HS-5 (cell line): ENCODE measurements around the gene EXOC6.

Experiments
- DNase-seq: peaks from one replicate; pipeline ENCODE4 v3.0.0-alpha.2; 2012; ENCODE audit warnings: low read depth

Gene EXOC6

GRCh38 chr10:92834331-92834730 is 14.0 kb upstream of the EXOC6 start:
- DNase-seq: no peak

- DNase-seq: no peak
Observed at GRCh38 chr10:92834986-92835385, 13.3 kb upstream of the EXOC6 start.

GRCh38 chr10:92837456-92837855 is 10.9 kb upstream of the EXOC6 start:
- no peak for DNase-seq

- DNase-seq: no peak
Observed at GRCh38 chr10:92839191-92840085, 8.9 kb upstream of the EXOC6 start.

- DNase-seq: no peak
Observed at GRCh38 chr10:92844746-92845145, 3.6 kb upstream of the EXOC6 start.

- no peak for DNase-seq
Observed at GRCh38 chr10:92845921-92846320, 2.4 kb upstream of the EXOC6 start.

GRCh38 chr10:92846344-92846743 is 2.0 kb upstream of the EXOC6 start:
- no peak for DNase-seq

GRCh38 chr10:92846854-92847201 is 1.5 kb upstream of the EXOC6 start:
- DNase-seq: no peak

- no peak for DNase-seq
Observed at GRCh38 chr10:92847202-92847864, 987 bp upstream of the EXOC6 start.

- no peak for DNase-seq
Observed at GRCh38 chr10:92848037-92848440, 281 bp upstream of the EXOC6 start.

- DNase-seq: no peak
Observed at GRCh38 chr10:92849234-92849525, 860 bp downstream of the EXOC6 start.

GRCh38 chr10:92849576-92850090 is 1.3 kb downstream of the EXOC6 start:
- no peak for DNase-seq

- DNase-seq: no peak
Observed at GRCh38 chr10:92850185-92850584, 1.9 kb downstream of the EXOC6 start.

GRCh38 chr10:92851003-92851402 is 2.7 kb downstream of the EXOC6 start:
- no peak for DNase-seq

- DNase-seq: no peak
Observed at GRCh38 chr10:92855560-92855959, 7.2 kb downstream of the EXOC6 start.

GRCh38 chr10:92857904-92858514 is 9.7 kb downstream of the EXOC6 start:
- DNase-seq: no peak

GRCh38 chr10:92867235-92867634 is 18.9 kb downstream of the EXOC6 start:
- DNase-seq: no peak

GRCh38 chr10:92868036-92868435 is 19.7 kb downstream of the EXOC6 start:
- DNase-seq: no peak

- no peak for DNase-seq
Observed at GRCh38 chr10:92868557-92868956, 20.2 kb downstream of the EXOC6 start.

- no peak for DNase-seq
Observed at GRCh38 chr10:92873029-92873428, 24.7 kb downstream of the EXOC6 start.

- DNase-seq: no peak
Observed at GRCh38 chr10:92876509-92877036, 28.3 kb downstream of the EXOC6 start.

GRCh38 chr10:92880233-92880861 is 32.0 kb downstream of the EXOC6 start:
- DNase-seq: no peak
